GM23338 (cell line): ENCODE results near the gene TUB. TPM values are rescaled to one million over a fixed set of nuclear protein-coding genes. Genes with fewer than 3 reads are reported as not detected.

ENCODE experiments used
- ATAC-seq: fragments of 200-7000 bp; cut with Tn5 transposase; 3 replicates; pipeline ENCODE4 v1.9.1; 2020
- DNase-seq: peaks from one replicate; pipeline ENCODE4 v3.0.0-alpha.2; 2015; ENCODE audit warnings: low spot score
- H2AFZ ChIP-seq: fragments of 200-600 bp; sonication (generic); 2 replicates; pipeline ENCODE4 v1.8.0; 2016; ENCODE audit warnings: antibody characterized with exemption, mild to moderate bottlenecking, moderate library complexity
- H3F3A ChIP-seq: fragments of 200-600 bp; sonication (generic); replicated peaks from 2 replicates; pipeline ENCODE4 v1.8.0; 2017; ENCODE audit warnings: antibody characterized with exemption, mixed run types, low read depth
- H3K27ac ChIP-seq: fragments of 200-600 bp; sonication (generic); 2 replicates; pipeline ENCODE4 v1.6.1; 2016; ENCODE audit warnings: low read depth
- H3K27me3 ChIP-seq: fragments of 200-600 bp; sonication (generic); 2 replicates; pipeline ENCODE4 v1.8.0; 2016; ENCODE audit warnings: mild to moderate bottlenecking, mixed run types, moderate library complexity; ENCODE audit not compliant: insufficient read depth
- H3K36me3 ChIP-seq: fragments of 200-600 bp; sonication (generic); 2 replicates; pipeline ENCODE4 v1.8.0; 2016; ENCODE audit warnings: mild to moderate bottlenecking; ENCODE audit not compliant: insufficient read depth
- H3K4me1 ChIP-seq: fragments of 200-600 bp; sonication (generic); 2 replicates; pipeline ENCODE4 v1.8.0; 2016; ENCODE audit warnings: mild to moderate bottlenecking, moderate library complexity; ENCODE audit not compliant: insufficient read depth
- H3K4me2 ChIP-seq: fragments of 200-600 bp; sonication (generic); 2 replicates; pipeline ENCODE4 v1.7.1; 2017; ENCODE audit warnings: mixed run types
- H3K4me3 ChIP-seq: fragments of 200-600 bp; sonication (generic); 2 replicates; pipeline ENCODE4 v1.6.1; 2016; ENCODE audit warnings: mixed run types
- H3K79me2 ChIP-seq: fragments of 200-600 bp; sonication (generic); replicated peaks from 2 replicates; pipeline ENCODE4 v1.8.0; 2017; ENCODE audit warnings: mild to moderate bottlenecking; ENCODE audit not compliant: insufficient read depth
- H3K9me2 ChIP-seq: fragments of 200-600 bp; sonication (generic); 2 replicates; pipeline ENCODE4 v1.8.0; 2017; ENCODE audit not compliant: insufficient read depth
- H4K20me1 ChIP-seq: fragments of 200-600 bp; sonication (generic); replicated peaks from 2 replicates; pipeline ENCODE4 v1.8.0; 2017; ENCODE audit warnings: mild to moderate bottlenecking; ENCODE audit not compliant: insufficient read depth
- H3K27ac Mint-ChIP-seq: 2 replicates; pipeline ENCODE4 v1.8.0; 2020; ENCODE audit warnings: inconsistent platforms, mild to moderate bottlenecking, moderate library complexity, mixed read lengths
- H3K27me3 Mint-ChIP-seq: 3 replicates; pipeline ENCODE4 v1.8.0; 2022; ENCODE audit warnings: low read depth, mild to moderate bottlenecking, moderate library complexity, mixed read lengths, inconsistent platforms; ENCODE audit not compliant: insufficient read depth, poor library complexity
- H3K36me3 Mint-ChIP-seq: 3 replicates; pipeline ENCODE4 v1.8.0; 2021; ENCODE audit warnings: low read depth, mild to moderate bottlenecking, inconsistent platforms, moderate library complexity, mixed read lengths
- H3K4me1 Mint-ChIP-seq: 3 replicates; pipeline ENCODE4 v1.8.0; 2020; ENCODE audit warnings: mild to moderate bottlenecking, inconsistent platforms, mixed read lengths
- H3K4me3 Mint-ChIP-seq: 3 replicates; pipeline ENCODE4 v1.8.0; 2021; ENCODE audit warnings: moderate library complexity, mild to moderate bottlenecking, inconsistent platforms, mixed read lengths
- H3K9me3 Mint-ChIP-seq: 3 replicates; pipeline ENCODE4 v1.8.0; 2020; ENCODE audit warnings: moderate library complexity, mild to moderate bottlenecking, inconsistent platforms, mixed read lengths
- CREB1 ChIP-seq: fragments of 250-450 bp; sonication (Bioruptor Pico); IDR thresholded peaks from 2 replicates; pipeline ENCODE4 v1.5.0; 2020; ENCODE audit warnings: low read depth, mild to moderate bottlenecking, moderate library complexity
- ETS1 ChIP-seq: IDR thresholded peaks from 2 replicates; pipeline ENCODE4 v1.6.1; 2016; ENCODE audit warnings: antibody characterized with exemption
- EZH2 ChIP-seq: fragments of 200-600 bp; sonication (generic); IDR thresholded peaks from one replicate; pipeline ENCODE4 v1.8.0; 2017; ENCODE audit warnings: antibody characterized with exemption, mild to moderate bottlenecking, low read depth; ENCODE audit not compliant: unreplicated experiment
- EZH2phosphoT487 ChIP-seq: fragments of 200-600 bp; sonication (generic); IDR thresholded peaks from one replicate; pipeline ENCODE4 v1.8.1; 2018; ENCODE audit warnings: antibody characterized with exemption; ENCODE audit not compliant: unreplicated experiment
- JUNB ChIP-seq: IDR thresholded peaks from one replicate; pipeline ENCODE4 v1.6.1; 2016; ENCODE audit warnings: antibody characterized with exemption; ENCODE audit not compliant: unreplicated experiment
- NANOG ChIP-seq: IDR thresholded peaks from 2 replicates; pipeline ENCODE4 v1.6.1; 2016; ENCODE audit warnings: antibody characterized with exemption, borderline replicate concordance
- POLR2AphosphoS5 ChIP-seq: IDR thresholded peaks from 2 replicates; pipeline ENCODE4 v1.6.1; 2016; ENCODE audit warnings: antibody characterized with exemption, low read depth
- ZNF331 ChIP-seq: fragments of 250-450 bp; sonication (Bioruptor Pico); IDR thresholded peaks from 2 replicates; pipeline ENCODE4 v1.5.0; 2020; ENCODE audit warnings: low read depth, mild to moderate bottlenecking, moderate library complexity
- ZNF462 ChIP-seq: fragments of 250-450 bp; sonication (Bioruptor Pico); IDR thresholded peaks from 2 replicates; pipeline ENCODE4 v1.5.0; 2020; ENCODE audit warnings: mild to moderate bottlenecking, moderate library complexity
- polyA plus RNA-seq: library from polyadenylated mRNA; unstranded; fragments of >200 nt; fragmentation: Nextera tagmentation; extraction: Ambion mirVana; gene quantifications from 2 replicates; pipeline ENCODE4 v1.2.1, GENCODE V29; 2016
- total RNA-seq: library from RNA; depleted of rRNA; stranded (reverse); fragments of >200 nt; shearing (Covaris generic); gene quantifications from 2 replicates; pipeline ENCODE4 v1.2.3, GENCODE V29; 2014
- TF ChIP-seq, protein P1 (sequence below): IDR thresholded peaks from one replicate; pipeline ENCODE4 v1.6.1; 2018; ENCODE audit warnings: antibody characterized with exemption; ENCODE audit not compliant: unreplicated experiment
- TF ChIP-seq, protein P2 (sequence below), 2 experiments: fragments of 200-600 bp in 1 of 2; sonication (generic) in 1 of 2; conservative IDR thresholded peaks; 2 replicates each; pipeline versions ENCODE4 v1.5.1 to v1.6.1; 2016 to 2017; ENCODE audit warnings: antibody characterized with exemption in 2 of 2, low read depth in 2 of 2, mild to moderate bottlenecking in 2 of 2, moderate library complexity in 1 of 2

Gene TUB
- total and polyA plus RNA-seq, 2 experiments from 2014 or later: 5.5 to 30.4 TPM

GRCh38 chr11:8036986-8037385, 44.0 kb upstream of the TUB start:
- H3K4me1 Mint-ChIP-seq: peaks cover 17% of the 10 kb centered on the region
- ATAC-seq (no peak), DNase-seq (no peak)
- Histone ChIP-seq H3K4me1 (peaks cover 9% of the 10 kb centered on the region; the same call in 1 of the 2 replicates), H3K36me3 (no peaks in the 10 kb centered on the region), H3K4me3 (no peak overlapping the region), H3K27me3 (no peaks in the 10 kb centered on the region), H3K79me2 (no peaks in the 10 kb centered on the region), H2AFZ (no peak overlapping the region), H3K4me2 (no peak overlapping the region), H4K20me1 (no peaks in the 10 kb centered on the region), H3F3A (0 out of 2 replicates have a peak, but pooled peaks cover 3% of the 10 kb centered on the region), H3K27ac (no peak overlapping the region), H3K9me2 (no peaks in the 10 kb centered on the region)
- no peak for TF ChIP-seq ETS1
- no peak for TF ChIP-seq ZNF462 (CRISPR knock-in tag)
- no peak for TF ChIP-seq NANOG
- TF ChIP-seq EZH2phosphoT487: no peak
- no peak for TF ChIP-seq POLR2AphosphoS5
- no peak for TF ChIP-seq ZNF331 (CRISPR knock-in tag)
- TF ChIP-seq, protein P1, sequence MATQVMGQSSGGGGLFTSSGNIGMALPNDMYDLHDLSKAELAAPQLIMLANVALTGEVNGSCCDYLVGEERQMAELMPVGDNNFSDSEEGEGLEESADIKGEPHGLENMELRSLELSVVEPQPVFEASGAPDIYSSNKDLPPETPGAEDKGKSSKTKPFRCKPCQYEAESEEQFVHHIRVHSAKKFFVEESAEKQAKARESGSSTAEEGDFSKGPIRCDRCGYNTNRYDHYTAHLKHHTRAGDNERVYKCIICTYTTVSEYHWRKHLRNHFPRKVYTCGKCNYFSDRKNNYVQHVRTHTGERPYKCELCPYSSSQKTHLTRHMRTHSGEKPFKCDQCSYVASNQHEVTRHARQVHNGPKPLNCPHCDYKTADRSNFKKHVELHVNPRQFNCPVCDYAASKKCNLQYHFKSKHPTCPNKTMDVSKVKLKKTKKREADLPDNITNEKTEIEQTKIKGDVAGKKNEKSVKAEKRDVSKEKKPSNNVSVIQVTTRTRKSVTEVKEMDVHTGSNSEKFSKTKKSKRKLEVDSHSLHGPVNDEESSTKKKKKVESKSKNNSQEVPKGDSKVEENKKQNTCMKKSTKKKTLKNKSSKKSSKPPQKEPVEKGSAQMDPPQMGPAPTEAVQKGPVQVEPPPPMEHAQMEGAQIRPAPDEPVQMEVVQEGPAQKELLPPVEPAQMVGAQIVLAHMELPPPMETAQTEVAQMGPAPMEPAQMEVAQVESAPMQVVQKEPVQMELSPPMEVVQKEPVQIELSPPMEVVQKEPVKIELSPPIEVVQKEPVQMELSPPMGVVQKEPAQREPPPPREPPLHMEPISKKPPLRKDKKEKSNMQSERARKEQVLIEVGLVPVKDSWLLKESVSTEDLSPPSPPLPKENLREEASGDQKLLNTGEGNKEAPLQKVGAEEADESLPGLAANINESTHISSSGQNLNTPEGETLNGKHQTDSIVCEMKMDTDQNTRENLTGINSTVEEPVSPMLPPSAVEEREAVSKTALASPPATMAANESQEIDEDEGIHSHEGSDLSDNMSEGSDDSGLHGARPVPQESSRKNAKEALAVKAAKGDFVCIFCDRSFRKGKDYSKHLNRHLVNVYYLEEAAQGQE: no peak
- no peak for TF ChIP-seq CREB1 (CRISPR knock-in tag)
- TF ChIP-seq EZH2: no peak
- TF ChIP-seq JUNB: no peak
- TF ChIP-seq, protein P2, sequence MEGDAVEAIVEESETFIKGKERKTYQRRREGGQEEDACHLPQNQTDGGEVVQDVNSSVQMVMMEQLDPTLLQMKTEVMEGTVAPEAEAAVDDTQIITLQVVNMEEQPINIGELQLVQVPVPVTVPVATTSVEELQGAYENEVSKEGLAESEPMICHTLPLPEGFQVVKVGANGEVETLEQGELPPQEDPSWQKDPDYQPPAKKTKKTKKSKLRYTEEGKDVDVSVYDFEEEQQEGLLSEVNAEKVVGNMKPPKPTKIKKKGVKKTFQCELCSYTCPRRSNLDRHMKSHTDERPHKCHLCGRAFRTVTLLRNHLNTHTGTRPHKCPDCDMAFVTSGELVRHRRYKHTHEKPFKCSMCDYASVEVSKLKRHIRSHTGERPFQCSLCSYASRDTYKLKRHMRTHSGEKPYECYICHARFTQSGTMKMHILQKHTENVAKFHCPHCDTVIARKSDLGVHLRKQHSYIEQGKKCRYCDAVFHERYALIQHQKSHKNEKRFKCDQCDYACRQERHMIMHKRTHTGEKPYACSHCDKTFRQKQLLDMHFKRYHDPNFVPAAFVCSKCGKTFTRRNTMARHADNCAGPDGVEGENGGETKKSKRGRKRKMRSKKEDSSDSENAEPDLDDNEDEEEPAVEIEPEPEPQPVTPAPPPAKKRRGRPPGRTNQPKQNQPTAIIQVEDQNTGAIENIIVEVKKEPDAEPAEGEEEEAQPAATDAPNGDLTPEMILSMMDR (conservative IDR thresholded peaks at IDR 0.05; ENCODE audit: low read depth in 2 of 2): no peak
- no peak overlapping the region for H3K27ac Mint-ChIP-seq
- no peaks in the 10 kb centered on the region for H3K36me3 Mint-ChIP-seq
- H3K4me3 Mint-ChIP-seq: no peak overlapping the region
- peaks cover 11% of the 10 kb centered on the region for H3K27me3 Mint-ChIP-seq
- no peaks in the 10 kb centered on the region for H3K9me3 Mint-ChIP-seq
